IPS-11a (cell line): ENCODE measurements around the gene TTC16.
"Not testable (repeated sequence)": the region's sequence is repeated elsewhere in the genome, so short reads cannot be mapped to it uniquely, and the experiment has no call there.

Experiments
- H3K4me3 ChIP-seq: one replicate; pipeline ENCODE4 v1.5.1; 2013; ENCODE audit warnings: low read depth, low read length, control low read depth

TTC16 gene

GRCh38 chr9:127780909-127781308, 65.0 kb downstream of the TTC16 start:
- not testable (repeated sequence) for H3K4me3 ChIP-seq
